MCF 10A (cell line): ENCODE results near the gene DOLK. TPM values are rescaled to one million over a fixed set of nuclear protein-coding genes. Genes with fewer than 3 reads are reported as not detected.
A peak's percentile ranks its signal among the peaks of the same experiment; 100 is the strongest.

Source experiments
- BruUV-seq: library from RNA; stranded (reverse); fragments of 400-500 nt; replicated peaks from 2 replicates; lab custom pipeline; 2021; lab: Mats Ljungman, UMichigan
- CTCF ChIA-PET: fragments of 300-600 bp; sonication (Branson Sonifier 250); formaldehyde crosslinking; extraction: SDS; loops from one replicate; lab custom pipeline; 2021; ENCODE audit warnings: antibody characterized with exemption, inconsistent platforms; lab: Yijun Ruan, JAX
- POLR2A ChIA-PET: fragments of 300-600, 350-650 bp; sonication (Branson Sonifier 250); formaldehyde crosslinking; extraction: SDS; loops from one replicate; lab custom pipeline; 2020; ENCODE audit warnings: antibody characterized with exemption, inconsistent platforms; lab: Yijun Ruan, JAX
- DNase-seq: peaks from one replicate; pipeline ENCODE4 v3.0.0-alpha.2; 2018; ENCODE audit not compliant: unreplicated experiment
- H3K27ac Mint-ChIP-seq: one replicate; pipeline ENCODE4 v1.8.0; 2022; ENCODE audit warnings: mild to moderate bottlenecking, low read depth, mixed read lengths; ENCODE audit not compliant: unreplicated experiment
- H3K27me3 Mint-ChIP-seq: one replicate; pipeline ENCODE4 v1.8.0; 2022; ENCODE audit warnings: mixed read lengths; ENCODE audit not compliant: insufficient read depth, unreplicated experiment
- H3K36me3 Mint-ChIP-seq: one replicate; pipeline ENCODE4 v1.8.0; 2022; ENCODE audit warnings: mild to moderate bottlenecking, moderate library complexity, mixed read lengths; ENCODE audit not compliant: insufficient read depth, unreplicated experiment
- H3K4me1 Mint-ChIP-seq: one replicate; pipeline ENCODE4 v1.8.0; 2022; ENCODE audit warnings: mixed read lengths; ENCODE audit not compliant: insufficient read depth, unreplicated experiment
- H3K4me3 Mint-ChIP-seq: one replicate; pipeline ENCODE4 v1.8.0; 2022; ENCODE audit warnings: mild to moderate bottlenecking, moderate library complexity, mixed read lengths; ENCODE audit not compliant: unreplicated experiment
- H3K9me3 Mint-ChIP-seq: one replicate; pipeline ENCODE4 v1.8.0; 2022; ENCODE audit warnings: mixed read lengths; ENCODE audit not compliant: unreplicated experiment
- CTCF ChIP-seq: fragments of 200-600 bp; IDR thresholded peaks from one replicate; pipeline ENCODE4 v1.8.0; 2022; ENCODE audit warnings: antibody characterized with exemption, mild to moderate bottlenecking; ENCODE audit not compliant: unreplicated experiment
- intact Hi-C: fragments of 100-400 bp; cut with micrococcal nuclease; formaldehyde crosslinking; loops from 2 replicates; pipeline ENCODE4 v1.14.1; 2022
- total RNA-seq: library from RNA; stranded (reverse); gene quantifications from 2 replicates; pipeline ENCODE4 v1.2.3, GENCODE V29; 2022

Gene DOLK
- total RNA-seq, 1 experiment from 2014 or later: 12.0 TPM

- TF ChIP-seq CTCF: no peak
- Mint-ChIP-seq H3K4me3 (peak overlapping the region; percentile 33), H3K4me1 (peaks cover 18% of the 10 kb centered on the region), H3K27ac (peak overlapping the region; percentile 67), H3K36me3 (peaks cover 77% of the 10 kb centered on the region), H3K27me3 (no peaks in the 10 kb centered on the region), H3K9me3 (no peaks in the 10 kb centered on the region)
- ChIA-PET CTCF (interaction anchor here (1.0 to 1.7 kb wide), 3 partner anchors 18 to 39 kb away, joined by 3 to 7 read pairs (median 5); no protein-coding TSS in a partner anchor), POLR2A (interaction anchor here (0.7 to 1.0 kb wide), 3 partner anchors 9 to 42 kb away, joined by 3 to 4 read pairs (median 4); no protein-coding TSS in a partner anchor)
- no TSS peak for BruUV-seq
- intact Hi-C loops: loop anchor here (1.0 kb wide), 1 partner anchor 40 kb away; no protein-coding TSS in a partner anchor
- DNase-seq: peak; percentile 72
These were observed 40.4 kb upstream of the DOLK start for GRCh38 chr9:128987805-128988204.

- Mint-ChIP-seq H3K9me3 (no peaks in the 10 kb centered on the region), H3K4me1 (peaks cover 18% of the 10 kb centered on the region), H3K36me3 (peaks cover 78% of the 10 kb centered on the region), H3K27me3 (no peaks in the 10 kb centered on the region), H3K4me3 (no peak overlapping the region), H3K27ac (peak overlapping the region; percentile 67)
- POLR2A ChIA-PET: interaction anchor here (1.0 kb wide), 1 partner anchor 10 kb away, joined by 4 read pairs; no protein-coding TSS in a partner anchor
- no peak for DNase-seq
- intact Hi-C loops: no loop called here
- CTCF ChIA-PET: no interaction called here
- BruUV-seq: no TSS peak
- no peak for TF ChIP-seq CTCF
These were observed 39.3 kb upstream of the DOLK start for GRCh38 chr9:128986671-128987070.

- TF ChIP-seq CTCF: no peak
- intact Hi-C loops: no loop called here
- no peak overlapping the region for H3K27ac Mint-ChIP-seq
These were observed 36.1 kb upstream of the DOLK start for GRCh38 chr9:128983536-128983935.

GRCh38 chr9:128979111-128979510 is 31.7 kb upstream of the DOLK start:
- H3K27ac Mint-ChIP-seq: no peak overlapping the region
- ChIA-PET CTCF (no interaction called here), POLR2A (no interaction called here)
- H3K36me3 Mint-ChIP-seq: peaks cover 93% of the 10 kb centered on the region
- H3K4me1 Mint-ChIP-seq: no peaks in the 10 kb centered on the region
- no TSS peak for BruUV-seq
- no peak for TF ChIP-seq CTCF
- H3K9me3 Mint-ChIP-seq: no peaks in the 10 kb centered on the region
- intact Hi-C loops: no loop called here
- H3K27me3 Mint-ChIP-seq: no peaks in the 10 kb centered on the region
- H3K4me3 Mint-ChIP-seq: no peak overlapping the region
- DNase-seq: no peak

More at GRCh38 chr9:128983536-128983935, 36.1 kb upstream of the DOLK start:
- H3K4me3 Mint-ChIP-seq: no peak overlapping the region
- BruUV-seq: no TSS peak
- CTCF ChIA-PET: no interaction called here
- H3K36me3 Mint-ChIP-seq: peaks cover 80% of the 10 kb centered on the region
- H3K4me1 Mint-ChIP-seq: peaks cover 18% of the 10 kb centered on the region
- H3K27me3 Mint-ChIP-seq: no peaks in the 10 kb centered on the region
- no peak for DNase-seq
- POLR2A ChIA-PET: no interaction called here
- no peaks in the 10 kb centered on the region for H3K9me3 Mint-ChIP-seq
